PC-3 (cell line): ENCODE data around the gene RAP1GAP.

Source experiments
- CTCF ChIP-seq: fragments of 300-600 bp; sonication (generic); conservative IDR thresholded peaks from 2 replicates; pipeline ENCODE4 v1.5.1; 2017; ENCODE audit warnings: antibody characterized with exemption, low read depth, mild to moderate bottlenecking, low read length
- EZH2phosphoT487 ChIP-seq: fragments of 300-600 bp; sonication (generic); IDR thresholded peaks from 2 replicates; pipeline ENCODE4 v1.6.1; 2018; ENCODE audit warnings: mild to moderate bottlenecking, antibody characterized with exemption, low read length, borderline replicate concordance

- TF ChIP-seq CTCF (no peak), EZH2phosphoT487 (no peak)
Observed at GRCh38 chr1:21640653-21641052, 28.5 kb downstream of the RAP1GAP start.
